Omental fat pad (tissue), 4 donors: ENCODE data around the gene TASP1. TPM values are rescaled to one million over a fixed set of nuclear protein-coding genes. Genes with fewer than 3 reads are reported as not detected.
"Not testable (repeated sequence)": the region's sequence is repeated elsewhere in the genome, so short reads cannot be mapped to it uniquely, and the experiment has no call there.

Experiments
- ATAC-seq: fragments of 150-250 bp; one replicate; pipeline ENCODE4 v1.9.1; 2016; ENCODE audit warnings: mild to moderate bottlenecking, moderate library complexity; ENCODE audit not compliant: low FRiP score
- DNase-seq: peaks from one replicate; pipeline ENCODE4 v3.0.0-alpha.2; 2019; ENCODE audit warnings: low spot score
- CTCF ChIP-seq, 3 donors: fragments of 450-650 bp; IDR thresholded peaks; one replicate each; pipeline ENCODE4 v1.5.1; 2016 to 2017; ENCODE audit warnings: antibody characterized with exemption in 3 of 3, mild to moderate bottlenecking in 3 of 3, moderate library complexity in 2 of 3
- total RNA-seq, 4 donors: library from RNA; depleted of rRNA; stranded (reverse); fragments of >200 nt; gene quantifications; one replicate each; pipeline ENCODE4 v1.1.0, GENCODE V29; 2016

Gene TASP1
- total RNA-seq, 4 donors from 2014 or later: 8.0 to 12.8 (median 11.1) TPM

GRCh38 chr20:13494019-13494418 lies 144.7 kb downstream of the TASP1 start:
- ATAC-seq (no peak), DNase-seq (no peak)
- TF ChIP-seq CTCF (IDR thresholded peaks at IDR 0.05): no peak

- DNase-seq (no peak), ATAC-seq (no peak)
- no peak for TF ChIP-seq CTCF (IDR thresholded peaks at IDR 0.05)
Measured at GRCh38 chr20:13493143-13493542, 145.6 kb downstream of the TASP1 start.

GRCh38 chr20:13492001-13492481 lies 146.7 kb downstream of the TASP1 start:
- peak; percentile 90 for ATAC-seq
- TF ChIP-seq CTCF (IDR thresholded peaks at IDR 0.05): no peak
- DNase-seq: no peak

GRCh38 chr20:13487202-13487601 lies 151.5 kb downstream of the TASP1 start:
- no peak for TF ChIP-seq CTCF (IDR thresholded peaks at IDR 0.05)
- ATAC-seq: no peak
- DNase-seq: no peak

- DNase-seq: no peak
- no peak for TF ChIP-seq CTCF (IDR thresholded peaks at IDR 0.05)
- no peak for ATAC-seq
Measured at GRCh38 chr20:13486694-13487093, 152.0 kb downstream of the TASP1 start.

GRCh38 chr20:13485576-13485975 lies 153.2 kb downstream of the TASP1 start:
- no peak for TF ChIP-seq CTCF (IDR thresholded peaks at IDR 0.05)
- ATAC-seq (no peak), DNase-seq (no peak)

GRCh38 chr20:13485019-13485418 lies 153.7 kb downstream of the TASP1 start:
- DNase-seq, ATAC-seq: not testable (repeated sequence)

- DNase-seq, ATAC-seq: not testable (repeated sequence)
Measured at GRCh38 chr20:13483472-13483871, 155.3 kb downstream of the TASP1 start.
